NCI-H1694 treated with DMSO at 0.1 percent for 48 hours (cell line): ENCODE results near the gene OPCML.

Experiments
- DNase-seq: peaks from one replicate; lab custom pipeline; 2025; lab: John Stamatoyannopoulos, UW

OPCML gene

GRCh38 chr11:132655187-132655855 lies 877.0 kb downstream of the OPCML start:
- no peak for DNase-seq

- DNase-seq, result no peak
Observed at GRCh38 chr11:132653237-132653636, 879.1 kb downstream of the OPCML start.

- DNase-seq, result no peak
Observed at GRCh38 chr11:132650969-132651720, 881.2 kb downstream of the OPCML start.

- no peak for DNase-seq
Observed at GRCh38 chr11:132649277-132649676, 883.0 kb downstream of the OPCML start.

GRCh38 chr11:132648851-132649250 lies 883.5 kb downstream of the OPCML start:
- no peak for DNase-seq

GRCh38 chr11:132646890-132647289 lies 885.4 kb downstream of the OPCML start:
- no peak for DNase-seq

GRCh38 chr11:132644520-132645239 lies 887.6 kb downstream of the OPCML start:
- peak; percentile 68 for DNase-seq

GRCh38 chr11:132643239-132643638 lies 889.1 kb downstream of the OPCML start:
- DNase-seq, result no peak

GRCh38 chr11:132640952-132641351 lies 891.3 kb downstream of the OPCML start:
- DNase-seq, result no peak

- DNase-seq, result no peak
Observed at GRCh38 chr11:132639986-132640385, 892.3 kb downstream of the OPCML start.

- no peak for DNase-seq
Observed at GRCh38 chr11:132639403-132639802, 892.9 kb downstream of the OPCML start.

- DNase-seq, result no peak
Observed at GRCh38 chr11:132638423-132638822, 893.9 kb downstream of the OPCML start.

GRCh38 chr11:132636523-132636922 lies 895.8 kb downstream of the OPCML start:
- no peak for DNase-seq

GRCh38 chr11:132632641-132633124 lies 899.6 kb downstream of the OPCML start:
- DNase-seq, result peak; percentile 39

GRCh38 chr11:132631989-132632388 lies 900.3 kb downstream of the OPCML start:
- no peak for DNase-seq

- DNase-seq, result no peak
Observed at GRCh38 chr11:132627981-132628380, 904.3 kb downstream of the OPCML start.

GRCh38 chr11:132626446-132626845 lies 905.9 kb downstream of the OPCML start:
- DNase-seq, result no peak

- peak; percentile 67 for DNase-seq
Observed at GRCh38 chr11:132623511-132623910, 908.8 kb downstream of the OPCML start.

GRCh38 chr11:132621976-132622580 lies 910.2 kb downstream of the OPCML start:
- DNase-seq, result no peak

- no peak for DNase-seq
Observed at GRCh38 chr11:132620423-132620822, 911.9 kb downstream of the OPCML start.

- no peak for DNase-seq
Observed at GRCh38 chr11:132610791-132611190, 921.5 kb downstream of the OPCML start.

GRCh38 chr11:132610216-132610615 lies 922.1 kb downstream of the OPCML start:
- no peak for DNase-seq
